ENCODE measurements around the gene NOTCH1.

- TF ChIP-seq EZH2 (IDR thresholded peaks at IDR 0.05; ENCODE audit: borderline replicate concordance, low read depth, low read length, poor library complexity, severe bottlenecking) = no peak
- no peak for TF ChIP-seq CTCF (conservative IDR thresholded peaks at IDR 0.05; ENCODE audit: low read depth, low read length)
These were observed 52.3 kb downstream of the NOTCH1 start for GRCh38 chr9:136493567-136493971.

Measured in A673 (cell line).